ENCODE results near the gene MYH13. TPM values are rescaled to one million over a fixed set of nuclear protein-coding genes. Genes with fewer than 3 reads are reported as not detected.
A peak's percentile ranks its signal among the peaks of the same experiment; 100 is the strongest.

MYH13 gene
- total RNA-seq, 4 donors from 2014 or later = not detected

DNA sequence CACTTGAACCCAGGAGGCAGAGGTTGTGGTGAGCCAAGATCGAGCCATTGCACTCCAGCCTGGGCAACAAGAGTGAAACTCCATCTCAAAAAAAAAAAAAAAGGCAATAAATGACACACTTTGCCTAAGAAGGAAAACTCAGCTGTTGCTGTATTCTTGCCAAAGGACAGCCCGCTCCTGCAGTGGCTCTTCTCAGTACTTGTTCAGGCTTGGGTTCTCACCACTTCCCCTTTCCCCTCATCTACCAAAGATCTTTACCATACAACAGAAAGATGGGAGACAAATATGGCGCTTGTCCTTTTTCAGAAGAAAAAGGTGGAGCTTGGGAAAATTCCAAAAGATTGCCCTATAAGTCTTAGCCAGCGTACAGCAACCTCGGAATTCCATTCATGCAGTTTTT, 58.5 kb downstream of the MYH13 start:
- WGBS = 65% methylated on average over 5 of the region's 5 CpGs
- Histone ChIP-seq H3K4me1 (peaks cover 5% of the 10 kb centered on the region), H3K36me3 (no peaks in the 10 kb centered on the region), H3K27me3 (no peaks in the 10 kb centered on the region), H3K9me3 (no peaks in the 10 kb centered on the region), H3K4me3 (no peak overlapping the region), H3K27ac (no peak overlapping the region)
- TF ChIP-seq EP300 (IDR thresholded peaks at IDR 0.05) (no peak), POLR2A (IDR thresholded peaks at IDR 0.05) (no peak), POLR2AphosphoS5 (IDR thresholded peaks at IDR 0.05) (no peak)
- TF ChIP-seq, protein P1, sequence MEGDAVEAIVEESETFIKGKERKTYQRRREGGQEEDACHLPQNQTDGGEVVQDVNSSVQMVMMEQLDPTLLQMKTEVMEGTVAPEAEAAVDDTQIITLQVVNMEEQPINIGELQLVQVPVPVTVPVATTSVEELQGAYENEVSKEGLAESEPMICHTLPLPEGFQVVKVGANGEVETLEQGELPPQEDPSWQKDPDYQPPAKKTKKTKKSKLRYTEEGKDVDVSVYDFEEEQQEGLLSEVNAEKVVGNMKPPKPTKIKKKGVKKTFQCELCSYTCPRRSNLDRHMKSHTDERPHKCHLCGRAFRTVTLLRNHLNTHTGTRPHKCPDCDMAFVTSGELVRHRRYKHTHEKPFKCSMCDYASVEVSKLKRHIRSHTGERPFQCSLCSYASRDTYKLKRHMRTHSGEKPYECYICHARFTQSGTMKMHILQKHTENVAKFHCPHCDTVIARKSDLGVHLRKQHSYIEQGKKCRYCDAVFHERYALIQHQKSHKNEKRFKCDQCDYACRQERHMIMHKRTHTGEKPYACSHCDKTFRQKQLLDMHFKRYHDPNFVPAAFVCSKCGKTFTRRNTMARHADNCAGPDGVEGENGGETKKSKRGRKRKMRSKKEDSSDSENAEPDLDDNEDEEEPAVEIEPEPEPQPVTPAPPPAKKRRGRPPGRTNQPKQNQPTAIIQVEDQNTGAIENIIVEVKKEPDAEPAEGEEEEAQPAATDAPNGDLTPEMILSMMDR (IDR thresholded peaks at IDR 0.05) = no peak
- DNase-seq (ENCODE audit: low spot score in 2 of 2) = no peak

DNA sequence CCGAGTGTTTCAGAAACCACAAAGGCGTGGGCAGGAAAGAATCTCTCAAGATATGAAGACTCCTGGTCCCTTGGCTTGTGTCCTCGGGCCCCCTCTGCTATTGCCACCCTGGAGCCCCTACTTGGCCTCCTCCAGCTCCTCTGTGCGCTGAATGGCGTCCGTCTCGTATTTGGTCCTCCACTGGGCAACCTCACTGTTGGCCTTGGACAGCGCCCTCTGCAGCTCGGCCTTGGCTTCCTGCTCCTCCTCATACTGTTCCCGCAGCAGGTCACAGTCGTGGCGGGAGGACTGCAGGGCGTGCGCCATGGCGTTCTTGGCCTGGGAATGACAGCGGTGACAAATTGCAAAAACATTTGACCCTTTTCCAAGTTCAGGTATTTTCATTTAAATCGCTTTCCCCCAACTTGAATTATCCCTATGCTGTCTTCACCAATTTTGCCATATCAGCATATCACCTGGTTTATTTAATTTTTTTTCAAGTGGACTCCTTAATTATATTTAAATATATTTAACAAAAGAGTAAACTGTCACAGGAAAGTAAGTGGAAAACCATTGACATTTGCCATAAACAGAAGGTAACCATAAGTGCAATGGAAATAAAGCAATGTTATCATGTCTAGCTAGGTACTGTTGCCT, 59.7 kb downstream of the MYH13 start:
- Histone ChIP-seq H3K27me3 (no peaks in the 10 kb centered on the region), H3K4me1 (peaks cover 5% of the 10 kb centered on the region), H3K4me3 (no peak overlapping the region), H3K9me3 (no peaks in the 10 kb centered on the region), H3K27ac (no peak overlapping the region), H3K36me3 (no peaks in the 10 kb centered on the region)
- 90% methylated on average over 17 of the region's 17 CpGs for WGBS
- DNase-seq (ENCODE audit: low spot score in 2 of 2) = no peak
- TF ChIP-seq EP300 (IDR thresholded peaks at IDR 0.05) (no peak), POLR2A (IDR thresholded peaks at IDR 0.05) (no peak), POLR2AphosphoS5 (IDR thresholded peaks at IDR 0.05) (no peak)
- TF ChIP-seq, protein P1 (IDR thresholded peaks at IDR 0.05) = no peak

DNA sequence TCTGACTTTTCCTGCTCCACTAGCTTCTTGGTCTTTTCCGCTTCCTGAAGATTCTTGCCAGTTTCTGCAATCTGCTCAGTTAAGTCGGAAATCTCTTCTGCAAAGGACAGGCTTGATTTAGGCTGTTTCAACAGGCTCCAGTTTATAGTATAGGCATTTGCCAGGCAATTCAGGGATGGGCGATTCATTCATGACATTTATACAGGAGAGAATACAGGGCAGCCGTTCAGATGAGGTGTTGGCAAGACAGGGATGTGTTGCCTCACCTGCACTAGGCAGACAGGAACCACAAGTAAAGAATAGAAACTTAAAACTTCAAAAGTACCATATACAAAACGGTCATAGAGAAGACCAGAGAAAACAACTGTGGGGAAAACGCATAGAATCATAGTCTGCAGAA, 61.7 kb downstream of the MYH13 start:
- no peaks in the 10 kb centered on the region for H3K4me1 ChIP-seq
- no peak for TF ChIP-seq POLR2AphosphoS5 (IDR thresholded peaks at IDR 0.05)
- TF ChIP-seq, protein P1 (IDR thresholded peaks at IDR 0.05) = no peak
- TF ChIP-seq POLR2A (IDR thresholded peaks at IDR 0.05) = no peak
- no peak for TF ChIP-seq EP300 (IDR thresholded peaks at IDR 0.05)
- no peaks in the 10 kb centered on the region for H3K9me3 ChIP-seq
- WGBS = 46% methylated on average over 6 of the region's 6 CpGs
- no peaks in the 10 kb centered on the region for H3K36me3 ChIP-seq
- no peaks in the 10 kb centered on the region for H3K27me3 ChIP-seq
- no peak overlapping the region for H3K4me3 ChIP-seq
- DNase-seq (ENCODE audit: low spot score in 2 of 2) = no peak
- no peak overlapping the region for H3K27ac ChIP-seq

- 93% methylated on average over 33 of the region's 44 CpGs for WGBS
- H3K4me3 ChIP-seq = no peak overlapping the region
- H3K27ac ChIP-seq = no peak overlapping the region
- H3K36me3 ChIP-seq = no peaks in the 10 kb centered on the region
- H3K9me3 ChIP-seq = no peaks in the 10 kb centered on the region
- no peaks in the 10 kb centered on the region for H3K4me1 ChIP-seq
- peak in 1 of 2 donors; percentile 67 for DNase-seq (ENCODE audit: low spot score in 2 of 2)
- TF ChIP-seq, protein P1 (IDR thresholded peaks at IDR 0.05) = no peak
- TF ChIP-seq POLR2AphosphoS5 (IDR thresholded peaks at IDR 0.05) (no peak), POLR2A (IDR thresholded peaks at IDR 0.05) (no peak), EP300 (IDR thresholded peaks at IDR 0.05) (no peak)
- no peaks in the 10 kb centered on the region for H3K27me3 ChIP-seq
Measured at GRCh38 chr17:10309003-10309974, 63.5 kb downstream of the MYH13 start.

DNA sequence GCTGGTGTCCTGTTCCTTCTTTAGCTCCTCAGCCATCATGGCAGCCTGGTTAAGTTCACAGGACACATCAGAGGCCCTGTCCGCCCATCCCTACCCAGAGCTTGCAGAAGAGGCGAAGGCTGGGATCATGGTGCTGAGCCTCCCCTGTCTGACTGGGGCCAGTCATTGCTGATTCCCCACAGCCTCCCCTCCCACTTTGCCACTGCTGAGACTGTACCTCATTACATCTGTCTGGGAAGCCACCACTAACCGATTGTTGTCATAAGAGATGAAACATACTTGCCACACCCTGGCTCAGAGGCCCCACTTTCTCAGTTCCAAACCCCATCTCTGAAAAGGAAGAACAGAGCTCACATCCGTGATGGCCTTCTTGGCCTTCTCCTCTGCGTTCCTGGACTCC, 66.2 kb downstream of the MYH13 start:
- Histone ChIP-seq H3K4me3 (no peak overlapping the region), H3K9me3 (no peaks in the 10 kb centered on the region), H3K27me3 (no peaks in the 10 kb centered on the region), H3K36me3 (no peaks in the 10 kb centered on the region), H3K27ac (no peak overlapping the region), H3K4me1 (no peaks in the 10 kb centered on the region)
- 86% methylated on average over 5 of the region's 5 CpGs for WGBS
- DNase-seq (ENCODE audit: low spot score in 2 of 2) = no peak
- TF ChIP-seq POLR2A (IDR thresholded peaks at IDR 0.05) (no peak), EP300 (IDR thresholded peaks at IDR 0.05) (no peak), POLR2AphosphoS5 (IDR thresholded peaks at IDR 0.05) (no peak)
- TF ChIP-seq, protein P1 (IDR thresholded peaks at IDR 0.05) = no peak

All from suprapubic skin (tissue), 4 donors.